Activated CD4-positive, alpha-beta T cell treated with anti-CD3 and anti-CD28 coated beads, Interleukin-10, Interleukin-2, amounts not matched to agents 100 ng/mL and 50 ng/mL, durations not matched to agents 16 hours and 8 hours (primary cell): Measurements from ENCODE around the gene TENM3.

ENCODE experiments used
- DNase-seq: peaks from one replicate; pipeline ENCODE4 v3.0.0-alpha.2; 2020

The TENM3 gene

DNA sequence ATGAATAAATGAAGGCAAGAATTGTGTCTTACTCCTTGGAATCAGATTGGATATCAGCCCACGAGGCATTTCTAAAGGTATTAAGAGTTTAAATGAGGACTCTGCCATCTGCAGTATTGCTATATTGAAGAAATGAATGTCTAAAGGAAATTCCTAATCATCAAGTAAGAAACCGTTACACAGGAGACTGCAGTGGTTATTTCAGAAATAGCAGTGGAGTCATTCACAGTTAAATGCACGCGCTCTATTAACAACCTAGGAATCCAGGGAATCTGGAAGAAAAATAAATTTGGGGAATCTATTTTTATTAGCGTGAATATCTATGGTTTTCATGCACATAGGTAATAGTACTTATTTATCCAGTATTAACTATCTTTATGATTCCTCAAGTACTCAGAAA is 334.2 kb downstream of the TENM3 start:
- no peak for DNase-seq

DNA sequence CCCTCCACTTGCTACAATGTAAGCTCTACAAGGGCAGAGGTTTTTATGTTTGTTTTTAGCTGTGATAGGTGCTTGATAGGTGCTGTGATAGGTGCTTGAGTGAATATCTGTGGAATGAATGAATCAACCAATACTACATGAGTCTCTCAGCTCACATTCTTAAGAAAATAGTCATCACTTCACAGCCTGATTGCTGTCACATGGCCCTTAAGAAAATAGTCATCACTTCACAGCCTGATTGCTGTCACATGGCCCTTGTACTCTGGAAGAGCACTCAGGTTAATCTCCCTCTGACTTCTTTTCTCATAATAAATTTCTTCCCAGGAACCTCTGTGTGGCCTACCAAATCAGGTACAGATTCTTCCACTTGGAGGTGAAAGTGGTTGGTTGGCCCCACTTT is 335.2 kb downstream of the TENM3 start:
- DNase-seq: no peak

DNA sequence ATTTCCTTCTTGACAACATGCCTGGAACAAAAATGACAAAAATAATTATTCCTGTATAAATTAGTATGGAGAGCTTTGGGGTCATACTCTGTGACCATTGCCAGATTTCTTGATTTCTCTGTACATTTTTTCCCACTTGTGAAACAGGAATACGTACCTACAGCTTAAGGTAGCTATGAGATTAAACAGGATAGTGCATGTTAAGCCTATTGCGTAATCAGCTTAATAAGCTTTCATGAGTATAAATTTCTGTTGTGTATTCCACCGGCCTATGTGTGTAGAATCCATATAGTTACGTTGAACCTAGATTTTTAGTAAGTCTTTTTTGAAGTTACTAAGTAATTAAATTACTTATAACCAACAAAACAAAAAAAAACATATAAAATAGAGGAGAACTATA is 339.0 kb downstream of the TENM3 start:
- DNase-seq: no peak

DNA sequence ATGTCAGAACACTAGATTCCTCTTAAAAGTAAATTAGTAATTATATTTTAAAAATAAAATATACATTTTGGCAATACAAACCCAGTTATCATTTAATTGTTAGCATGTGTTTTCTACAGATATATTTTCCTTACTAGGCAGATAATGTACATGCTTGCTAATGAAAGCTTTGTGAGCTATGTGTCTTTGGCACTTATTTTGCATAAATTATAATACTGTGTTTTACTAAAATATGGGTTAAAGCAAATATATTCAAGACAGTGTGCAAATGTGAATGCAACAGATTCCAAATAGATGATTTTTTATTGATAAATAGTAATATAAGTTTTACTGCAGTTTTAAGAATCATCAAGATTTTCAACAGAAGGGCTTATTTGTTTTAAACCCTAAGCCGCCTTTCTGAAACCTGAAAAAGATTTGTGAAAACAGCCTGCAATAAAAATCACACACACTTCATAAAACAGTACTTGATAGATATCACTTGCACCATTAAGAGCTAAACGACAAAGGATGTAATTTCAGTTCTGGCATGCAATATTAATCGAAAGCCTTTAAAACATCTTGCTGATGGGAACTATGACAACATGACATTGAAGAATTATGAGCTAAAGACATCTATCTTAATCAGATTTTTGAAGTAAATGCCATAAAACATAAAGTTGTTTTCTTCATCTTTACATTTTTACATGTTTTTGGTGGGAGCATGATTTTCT is 340.7 kb downstream of the TENM3 start:
- DNase-seq: no peak

DNA sequence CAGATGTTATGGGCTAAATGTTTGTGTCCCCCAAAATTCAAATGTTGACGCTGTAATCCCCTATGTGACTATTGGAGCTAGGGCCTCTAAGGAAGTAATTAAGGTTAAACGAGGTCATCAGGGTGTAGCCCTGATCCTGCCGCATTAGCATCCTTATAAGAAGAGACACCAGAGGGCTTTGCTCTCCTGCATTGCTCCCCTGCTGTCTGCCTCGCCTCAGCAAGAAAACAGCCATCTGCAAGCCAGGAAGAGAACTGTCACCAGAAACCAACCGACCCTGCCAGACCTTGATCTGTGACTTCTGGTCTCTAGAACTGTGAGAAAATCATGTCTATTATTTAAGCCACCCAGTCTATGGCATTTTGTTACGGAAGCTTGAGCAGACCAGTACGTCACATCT is 342.1 kb downstream of the TENM3 start:
- no peak for DNase-seq

DNA sequence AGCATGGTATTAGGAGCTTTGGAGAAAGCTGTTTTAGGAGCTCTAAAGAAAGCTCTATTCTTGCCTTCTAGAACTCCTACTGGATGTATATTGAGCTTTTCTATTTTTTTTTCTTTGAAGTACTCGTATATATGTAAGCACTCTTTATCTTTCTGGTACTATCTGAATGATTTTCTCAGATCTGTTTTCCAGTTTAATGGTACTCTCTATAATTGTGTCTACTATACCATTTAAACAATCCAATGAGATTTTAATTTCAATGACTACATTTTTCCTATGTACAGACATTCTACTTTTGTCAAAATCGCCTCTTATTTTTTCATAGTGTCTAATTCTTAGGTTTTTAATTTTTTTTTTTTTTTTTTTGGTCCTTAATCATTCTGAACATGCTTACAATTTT is 345.9 kb downstream of the TENM3 start:
- DNase-seq: no peak

DNA sequence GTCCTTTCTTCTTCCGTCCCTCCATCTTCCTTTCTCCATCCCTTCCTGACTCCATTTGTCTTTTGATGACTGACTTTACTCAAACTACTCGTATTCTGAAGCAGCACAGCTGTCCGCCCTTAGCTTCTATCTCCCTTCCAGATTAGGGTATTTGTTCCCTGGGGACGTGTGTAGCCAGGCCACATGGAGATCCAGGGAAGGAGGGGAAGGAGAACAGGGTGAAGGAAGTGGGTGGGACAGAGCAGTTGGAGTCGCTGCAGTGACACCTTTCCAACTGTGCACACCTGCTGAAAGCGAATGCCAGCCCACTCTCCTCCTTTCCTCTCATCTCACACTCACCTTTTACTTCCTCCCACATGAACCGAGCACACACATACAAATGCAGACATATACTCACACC is 350.2 kb downstream of the TENM3 start:
- DNase-seq: no peak

DNA sequence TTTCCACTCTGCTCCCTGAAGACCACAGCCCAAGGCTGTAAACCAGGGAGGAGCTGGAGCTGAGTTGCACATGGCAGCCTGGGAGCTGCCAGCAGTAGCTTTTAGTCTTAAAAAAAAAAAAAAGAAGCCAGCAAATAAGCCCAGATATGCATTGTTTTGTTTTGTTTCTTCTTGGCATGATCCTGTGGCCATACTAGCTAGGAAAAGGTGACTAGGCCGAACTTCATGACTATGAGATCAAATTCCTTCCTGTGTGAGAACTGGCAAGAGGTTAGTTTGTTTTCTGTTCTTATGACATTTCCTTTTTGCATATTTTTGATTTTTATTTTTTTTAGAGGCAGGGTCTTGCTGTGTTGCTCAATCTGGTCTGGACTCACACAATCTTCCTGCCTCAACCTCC is 350.7 kb downstream of the TENM3 start:
- DNase-seq: no peak

DNA sequence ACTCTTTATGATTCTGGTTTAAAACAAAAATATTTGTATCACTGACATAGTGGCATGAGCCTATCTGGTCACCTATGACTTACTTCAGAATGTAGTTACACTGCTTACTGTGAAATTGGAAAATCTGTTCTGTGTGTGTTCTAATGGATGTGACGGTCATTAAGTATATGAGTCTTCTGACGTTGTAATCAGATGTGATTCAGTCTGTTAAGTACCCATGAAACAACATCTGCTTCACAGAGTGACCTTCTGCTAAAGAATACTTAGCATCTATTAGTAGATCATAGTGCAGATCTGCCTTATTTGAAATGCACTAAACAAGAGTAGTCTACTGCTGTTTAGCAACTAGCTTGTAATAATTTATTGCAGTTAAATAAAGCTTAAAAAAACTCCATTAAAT is 356.9 kb downstream of the TENM3 start:
- no peak for DNase-seq

DNA sequence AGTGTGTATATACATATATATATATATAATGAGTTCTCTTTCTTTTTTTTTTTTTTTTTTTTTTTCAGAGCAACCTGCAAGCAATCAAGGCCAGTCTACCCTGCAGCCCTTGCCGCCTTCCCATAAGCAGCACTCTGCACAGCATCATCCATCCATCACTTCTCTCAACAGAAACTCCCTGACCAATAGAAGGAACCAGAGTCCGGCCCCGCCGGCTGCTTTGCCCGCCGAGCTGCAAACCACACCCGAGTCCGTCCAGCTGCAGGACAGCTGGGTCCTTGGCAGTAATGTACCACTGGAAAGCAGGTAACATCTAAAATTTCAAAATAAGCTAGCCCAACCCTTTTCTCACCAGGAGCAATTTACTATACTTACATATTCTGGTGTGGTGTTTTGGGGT is 357.7 kb downstream of the TENM3 start:
- no peak for DNase-seq

DNA sequence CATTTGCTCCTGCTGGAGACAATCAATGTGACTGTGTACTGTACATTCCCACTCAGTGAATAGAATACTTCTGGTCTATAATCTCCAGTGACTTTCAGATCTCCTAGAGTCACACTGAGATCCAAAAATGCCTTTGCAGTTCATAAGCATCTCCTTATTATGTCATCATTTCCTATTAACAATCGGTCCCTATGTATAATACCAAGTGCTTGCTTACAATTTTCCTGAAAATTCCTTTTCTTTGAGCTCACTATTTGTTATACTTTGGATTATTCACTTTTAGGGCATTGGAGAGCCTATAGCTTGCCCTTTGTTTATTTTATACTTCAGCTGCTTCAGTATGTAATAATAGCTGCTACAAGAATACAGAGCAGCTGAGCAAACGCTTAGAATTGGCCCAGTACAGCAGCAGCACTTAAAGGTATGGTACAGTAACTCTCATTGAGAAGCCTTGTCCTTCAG is 361.0 kb downstream of the TENM3 start:
- no peak for DNase-seq

DNA sequence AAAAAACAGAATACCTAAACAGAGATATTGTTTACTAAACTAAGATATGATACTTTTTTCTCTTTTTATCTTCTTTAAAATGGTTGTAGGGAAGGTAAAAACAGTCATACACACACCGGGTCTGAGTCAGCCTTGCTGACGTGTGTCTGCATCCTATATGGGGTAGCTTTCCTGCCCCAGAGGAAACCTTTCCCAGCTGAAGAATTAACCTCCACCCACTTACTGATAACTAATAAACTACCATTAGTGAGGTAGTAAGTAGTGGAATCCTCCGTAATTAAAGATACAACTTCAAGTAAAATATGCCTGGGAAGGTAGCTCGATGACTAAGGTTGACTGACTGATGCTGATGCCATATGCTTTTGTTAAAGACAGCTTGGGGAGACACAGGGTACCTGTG is 361.8 kb downstream of the TENM3 start:
- no peak for DNase-seq

DNA sequence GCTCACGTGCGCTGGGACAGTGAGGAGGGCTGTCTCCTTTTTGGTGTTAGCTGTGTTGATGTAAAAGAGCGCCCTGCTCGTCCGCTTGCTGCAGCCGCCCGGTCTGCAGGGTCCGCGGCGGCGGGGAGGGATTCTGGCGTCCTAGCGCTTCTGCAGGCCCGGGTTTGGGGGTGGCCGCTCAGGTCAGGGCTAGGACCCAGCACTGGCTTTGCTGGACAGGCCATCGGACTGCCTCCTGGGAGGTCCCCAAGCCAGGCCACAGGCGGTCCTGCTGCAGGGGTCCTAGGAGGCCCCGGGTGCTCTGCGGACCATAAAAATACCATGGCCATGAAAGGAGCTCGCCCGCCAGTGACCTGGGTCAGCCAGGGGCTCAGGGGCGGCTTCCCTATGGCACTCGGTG is 365.3 kb downstream of the TENM3 start:
- no peak for DNase-seq

DNA sequence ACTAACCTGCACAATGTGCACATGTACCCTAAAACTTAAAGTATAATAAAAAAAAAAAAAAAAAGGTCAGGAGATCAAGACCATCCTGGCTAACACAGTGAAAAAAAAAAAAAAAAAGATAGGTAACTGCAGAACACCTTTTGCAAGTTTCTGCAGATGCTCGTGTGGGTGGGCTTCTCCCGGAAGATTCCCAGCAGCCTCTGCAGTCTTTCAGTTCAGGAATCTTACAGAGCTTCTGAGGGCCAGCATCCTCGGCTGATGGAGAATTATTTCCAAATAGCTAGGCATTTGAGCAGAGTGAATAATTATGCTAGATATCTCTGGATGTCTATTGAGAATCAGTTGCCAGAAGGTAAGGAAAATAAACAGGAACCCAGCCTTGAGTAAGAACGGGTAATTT is 373.3 kb downstream of the TENM3 start:
- DNase-seq: no peak

DNA sequence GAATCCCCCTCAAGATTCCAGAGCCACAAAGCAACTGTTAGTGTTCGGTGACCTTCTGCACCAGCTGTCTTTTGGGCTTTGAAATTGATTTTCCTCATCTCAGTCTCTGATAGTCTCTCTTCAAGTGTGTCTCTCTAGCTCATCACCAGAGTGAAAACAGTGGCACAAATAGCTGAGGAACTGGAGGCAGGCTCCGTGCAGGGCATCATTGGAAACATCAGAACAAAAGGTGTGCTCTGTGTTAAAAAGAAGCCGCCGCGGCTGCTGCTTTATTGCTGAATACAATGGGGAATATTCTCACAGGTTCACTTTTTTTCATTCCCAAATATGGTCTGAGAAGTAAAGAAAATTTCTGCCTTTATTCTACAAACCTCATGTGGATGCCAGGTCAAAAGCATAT is 376.5 kb downstream of the TENM3 start:
- DNase-seq: no peak

DNA sequence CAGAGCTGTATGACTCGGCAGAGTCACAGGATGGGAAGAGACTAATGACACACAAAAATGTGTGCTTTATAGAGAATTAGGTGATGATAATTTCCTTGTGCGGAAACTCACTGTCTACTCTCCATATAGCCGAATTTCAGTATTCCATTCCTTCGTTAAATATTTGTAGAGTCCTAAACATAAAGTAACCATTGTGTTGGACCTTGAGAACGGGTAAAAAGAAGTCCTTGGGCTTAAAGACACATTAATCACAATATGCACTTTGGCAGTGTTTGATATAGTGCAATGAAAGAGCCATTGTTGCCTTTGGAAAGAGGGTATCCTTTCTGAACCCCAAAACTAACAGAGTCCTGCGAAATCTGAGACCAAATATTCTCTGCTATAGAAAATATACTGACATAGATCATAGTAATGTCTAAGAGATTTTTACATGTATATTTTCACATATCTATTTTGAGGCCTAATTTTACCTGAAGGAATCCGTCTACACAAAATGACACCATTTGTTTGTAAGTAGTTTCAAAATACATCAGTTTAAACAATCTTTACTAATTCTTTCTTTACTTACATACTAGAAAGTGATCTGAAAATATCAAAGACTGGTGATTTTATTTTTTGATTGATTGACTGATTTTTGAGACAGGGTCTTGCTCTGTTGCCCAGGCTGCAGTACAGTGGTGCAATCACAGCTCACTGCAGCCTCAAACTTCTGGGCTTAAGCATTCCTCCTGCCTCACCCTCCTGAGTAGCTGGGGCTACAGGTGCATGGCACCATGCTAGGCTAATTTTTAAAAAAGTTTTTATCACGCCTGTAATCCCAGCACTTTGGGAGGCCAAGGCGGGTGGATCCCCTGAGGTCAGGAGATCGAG is 377.1 kb downstream of the TENM3 start:
- no peak for DNase-seq

DNA sequence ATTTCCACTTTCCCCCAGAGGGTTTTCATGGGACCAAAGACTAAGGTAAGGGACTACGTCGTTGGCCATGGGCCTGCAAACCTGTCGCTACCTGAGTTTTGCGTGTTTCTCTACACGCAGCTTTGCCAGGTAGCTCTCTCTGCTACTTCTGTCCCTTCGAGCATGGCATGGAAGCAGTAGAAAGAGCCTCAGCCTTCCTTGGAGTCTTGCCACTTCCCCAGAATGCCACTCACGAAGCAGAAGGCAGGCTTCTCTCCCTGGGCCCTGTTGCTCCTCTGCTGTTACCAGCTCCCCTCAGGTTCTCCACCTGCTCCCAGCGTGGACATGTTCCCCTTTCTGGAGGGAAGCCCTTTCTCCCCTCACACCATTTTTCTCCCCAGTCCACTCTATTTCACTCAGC is 381.1 kb downstream of the TENM3 start:
- DNase-seq: no peak

DNA sequence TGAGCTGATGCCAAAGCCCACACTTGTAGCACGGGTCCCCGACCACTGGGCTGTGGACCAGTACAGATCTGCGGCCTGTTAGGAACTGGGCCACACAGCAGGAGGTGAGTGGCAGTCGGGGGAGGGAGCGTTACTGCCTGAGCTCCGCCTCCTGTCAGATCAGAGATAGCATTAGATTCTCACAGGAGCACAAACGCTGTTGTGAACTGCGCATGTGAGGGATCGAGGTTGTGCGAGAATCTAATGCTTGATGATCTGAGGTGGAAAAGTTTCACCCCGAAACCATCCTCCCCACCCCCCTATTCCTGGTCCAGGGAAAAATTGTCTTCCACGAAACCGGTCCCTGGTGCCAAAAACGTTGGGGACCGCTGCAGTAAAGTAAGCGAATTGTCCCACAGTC is 382.0 kb downstream of the TENM3 start:
- DNase-seq: no peak

DNA sequence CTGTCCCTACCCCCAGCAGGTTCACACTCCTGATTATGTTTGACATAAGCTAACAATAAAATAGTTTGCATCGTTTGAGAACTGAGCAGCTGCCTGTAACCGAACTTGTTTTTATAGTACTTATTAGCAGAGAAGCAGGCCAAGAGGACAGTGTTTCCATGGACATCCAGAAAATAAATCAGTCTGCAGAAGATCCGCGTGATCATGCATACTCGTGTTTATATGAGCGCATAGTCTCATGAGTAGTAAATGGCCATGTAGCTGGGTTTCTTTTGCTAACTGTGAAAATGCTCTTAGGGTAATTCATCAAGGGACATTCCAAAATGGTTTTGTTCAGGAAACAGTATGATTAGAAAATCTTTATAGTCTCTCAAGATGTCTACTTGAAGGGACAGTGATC is 384.8 kb downstream of the TENM3 start:
- DNase-seq: no peak

DNA sequence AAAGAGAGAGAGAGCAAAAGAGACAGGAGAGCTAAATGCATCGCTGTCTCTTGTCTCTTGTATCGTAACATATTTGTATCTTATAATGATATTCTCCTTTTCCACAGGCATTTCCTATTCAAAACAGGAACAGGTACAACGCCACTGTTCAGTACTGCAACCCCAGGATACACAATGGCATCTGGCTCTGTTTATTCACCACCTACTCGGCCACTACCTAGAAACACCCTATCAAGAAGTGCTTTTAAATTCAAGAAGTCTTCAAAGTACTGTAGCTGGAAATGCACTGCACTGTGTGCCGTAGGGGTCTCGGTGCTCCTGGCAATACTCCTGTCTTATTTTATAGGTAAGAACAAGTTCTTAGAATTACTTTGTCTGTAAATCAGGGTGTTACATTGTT is 385.3 kb downstream of the TENM3 start:
- DNase-seq: no peak

DNA sequence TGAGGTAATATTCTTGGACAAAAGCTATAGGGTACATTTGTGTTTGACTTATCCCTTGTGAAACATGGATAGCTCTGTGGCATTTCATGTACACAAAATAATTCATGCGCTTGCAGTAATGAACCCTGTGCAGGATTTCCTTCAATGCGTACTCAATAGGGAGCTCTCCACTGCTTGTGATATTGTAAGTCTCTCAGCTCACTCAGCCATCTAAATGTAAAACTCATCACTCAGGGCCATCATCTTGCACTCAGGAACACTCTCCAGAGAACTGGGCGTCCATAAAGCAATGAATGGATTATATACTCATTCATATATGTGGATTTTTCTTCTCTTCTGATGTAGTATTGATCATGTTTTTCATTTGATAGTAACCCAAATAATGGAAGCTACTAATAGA is 385.9 kb downstream of the TENM3 start:
- no peak for DNase-seq

DNA sequence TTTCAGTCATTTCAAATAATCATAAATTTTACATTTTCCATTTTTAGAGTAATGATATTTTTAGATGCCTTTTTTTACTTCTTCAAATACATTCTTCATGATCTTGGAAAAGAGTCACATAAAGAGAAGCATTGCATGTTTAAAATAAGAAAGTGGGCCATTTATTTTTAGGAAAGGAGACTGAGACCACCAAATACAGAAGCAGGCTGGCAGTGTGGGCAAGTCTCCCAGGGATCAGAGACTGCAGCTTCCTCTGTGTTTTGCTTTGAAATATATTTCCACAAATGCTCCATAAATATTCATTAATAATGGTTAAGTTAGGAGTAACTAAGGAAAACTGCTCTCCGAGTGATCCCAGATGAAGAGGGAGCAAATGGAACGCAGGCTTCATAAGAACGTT is 397.3 kb downstream of the TENM3 start:
- DNase-seq: no peak

DNA sequence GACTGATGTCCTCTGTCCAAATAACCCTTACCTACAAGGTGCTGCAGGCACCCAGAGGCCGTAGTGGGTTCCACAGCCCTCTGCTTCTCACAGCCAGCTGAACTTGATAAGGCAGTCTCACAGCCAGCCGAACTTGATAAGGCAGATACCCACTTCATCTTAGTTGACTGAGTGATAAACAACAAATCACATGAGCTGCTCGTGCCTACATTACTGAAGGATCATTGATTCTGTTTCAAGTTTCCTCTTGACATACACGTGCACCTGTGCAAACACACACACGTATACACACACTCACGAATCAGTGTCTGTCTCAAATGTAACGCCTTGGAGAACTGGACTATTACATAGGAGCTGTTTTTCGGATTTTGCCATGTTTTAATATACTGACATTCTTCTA is 397.7 kb downstream of the TENM3 start:
- no peak for DNase-seq

DNA sequence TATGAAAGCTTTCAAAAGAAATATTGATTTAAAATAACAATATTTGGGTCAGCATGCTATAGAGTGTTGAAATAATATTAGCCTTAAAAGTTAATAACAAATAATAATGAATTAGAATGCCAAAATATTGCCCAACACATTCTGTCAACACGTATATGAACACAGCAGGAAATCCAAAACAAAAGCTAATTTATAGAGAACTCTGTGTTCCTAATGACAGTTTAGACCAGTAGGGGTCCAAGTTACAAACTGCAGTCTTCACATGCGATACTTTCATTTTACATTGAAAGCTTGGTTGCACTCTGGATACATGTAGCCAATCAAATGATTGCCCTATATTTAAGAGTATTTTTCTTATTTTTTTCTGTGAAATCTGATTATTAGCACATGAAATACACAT is 399.6 kb downstream of the TENM3 start:
- DNase-seq: no peak
